ENCODE data around the gene CDC42BPB. TPM values are rescaled to one million over a fixed set of nuclear protein-coding genes. Genes with fewer than 3 reads are reported as not detected.

Gene CDC42BPB
- total RNA-seq, 2 experiments from 2014 or later, result 2.5 to 3.2 TPM

GRCh38 chr14:102984336-102985102, 72.8 kb downstream of the CDC42BPB start:
- Mint-ChIP-seq H3K27ac (no peak overlapping the region), H3K27me3 (ENCODE audit: low read depth) (no peaks in the 10 kb centered on the region), H3K36me3 (ENCODE audit: low read depth) (peaks cover 25% of the 10 kb centered on the region), H3K9me3 (peaks cover 21% of the 10 kb centered on the region), H3K4me1 (ENCODE audit: low read depth) (no peaks in the 10 kb centered on the region), H3K4me3 (no peak overlapping the region)
- no peak for DNase-seq
- CTCF ChIA-PET, result no interaction called here
- intact Hi-C loops (cut with micrococcal nuclease), result no loop called here

DNA sequence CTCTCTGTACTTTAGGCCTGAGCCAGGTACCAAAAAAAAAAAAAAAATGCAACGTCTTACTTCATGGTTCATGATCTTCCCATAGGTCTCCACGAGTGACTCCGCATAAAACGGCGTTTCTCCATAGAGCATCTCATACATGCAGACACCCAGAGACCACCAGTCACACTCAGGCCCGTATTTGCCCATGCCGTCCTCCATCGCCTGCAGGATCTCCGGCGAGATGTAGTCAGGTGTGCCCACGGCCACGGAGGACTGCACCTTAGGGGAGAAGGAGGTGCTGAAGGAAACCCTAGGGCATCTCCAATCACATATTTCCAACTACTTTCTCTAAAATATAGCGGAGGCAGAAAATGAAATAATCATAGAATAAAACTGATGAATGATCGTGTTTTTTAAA, 73.9 kb downstream of the CDC42BPB start:
- DNase-seq, result no peak
- no peak overlapping the region for H3K4me3 Mint-ChIP-seq
- H3K27ac Mint-ChIP-seq, result no peak overlapping the region
- CTCF ChIA-PET, result no interaction called here
- no peaks in the 10 kb centered on the region for H3K4me1 Mint-ChIP-seq (ENCODE audit: low read depth)
- H3K9me3 Mint-ChIP-seq, result peaks cover 15% of the 10 kb centered on the region
- peaks cover 23% of the 10 kb centered on the region for H3K36me3 Mint-ChIP-seq (ENCODE audit: low read depth)
- intact Hi-C loops (cut with micrococcal nuclease), result no loop called here
- no peaks in the 10 kb centered on the region for H3K27me3 Mint-ChIP-seq (ENCODE audit: low read depth)

DNA sequence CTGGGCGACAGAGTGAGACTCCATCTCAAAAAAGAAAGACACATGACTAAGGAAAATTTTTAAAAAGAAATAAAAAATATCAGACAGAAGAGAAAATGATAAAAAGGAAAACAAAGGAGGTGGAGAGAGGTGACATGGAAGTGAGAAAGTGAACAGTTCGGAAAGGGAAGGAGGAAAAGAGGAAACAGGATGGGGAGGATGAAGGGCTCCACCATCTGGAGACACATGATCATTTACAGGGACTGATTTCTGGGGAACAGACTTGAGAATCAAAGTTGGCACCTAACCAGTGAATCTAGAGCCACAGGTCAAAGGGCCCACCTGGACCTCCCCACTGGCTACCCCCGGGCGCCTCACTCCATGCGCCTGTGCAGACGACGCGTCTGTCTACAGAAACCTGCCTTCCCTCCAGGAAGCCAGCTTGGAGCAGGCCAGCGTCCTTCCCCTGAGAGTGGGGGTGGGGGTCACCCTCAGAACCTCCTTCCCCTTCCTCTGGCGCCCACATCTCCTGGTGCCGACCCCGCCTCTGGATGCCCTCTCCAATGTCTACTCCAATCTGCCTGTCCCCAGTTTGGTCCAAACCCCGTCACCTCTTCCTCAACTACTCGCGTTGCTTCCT, 74.4 kb downstream of the CDC42BPB start:
- Mint-ChIP-seq H3K36me3 (ENCODE audit: low read depth) (peaks cover 18% of the 10 kb centered on the region), H3K27ac (no peak overlapping the region), H3K9me3 (peaks cover 11% of the 10 kb centered on the region), H3K27me3 (ENCODE audit: low read depth) (no peaks in the 10 kb centered on the region), H3K4me1 (ENCODE audit: low read depth) (no peaks in the 10 kb centered on the region), H3K4me3 (no peak overlapping the region)
- CTCF ChIA-PET, result no interaction called here
- intact Hi-C loops (cut with micrococcal nuclease), result no loop called here
- DNase-seq, result no peak

GRCh38 chr14:102980409-102980810, 76.9 kb downstream of the CDC42BPB start:
- intact Hi-C loops (cut with micrococcal nuclease), result no loop called here
- Mint-ChIP-seq H3K27ac (no peak overlapping the region), H3K9me3 (no peaks in the 10 kb centered on the region), H3K4me3 (no peak overlapping the region), H3K36me3 (ENCODE audit: low read depth) (no peaks in the 10 kb centered on the region), H3K4me1 (ENCODE audit: low read depth) (no peaks in the 10 kb centered on the region), H3K27me3 (ENCODE audit: low read depth) (no peaks in the 10 kb centered on the region)
- CTCF ChIA-PET, result no interaction called here
- DNase-seq, result no peak

DNA sequence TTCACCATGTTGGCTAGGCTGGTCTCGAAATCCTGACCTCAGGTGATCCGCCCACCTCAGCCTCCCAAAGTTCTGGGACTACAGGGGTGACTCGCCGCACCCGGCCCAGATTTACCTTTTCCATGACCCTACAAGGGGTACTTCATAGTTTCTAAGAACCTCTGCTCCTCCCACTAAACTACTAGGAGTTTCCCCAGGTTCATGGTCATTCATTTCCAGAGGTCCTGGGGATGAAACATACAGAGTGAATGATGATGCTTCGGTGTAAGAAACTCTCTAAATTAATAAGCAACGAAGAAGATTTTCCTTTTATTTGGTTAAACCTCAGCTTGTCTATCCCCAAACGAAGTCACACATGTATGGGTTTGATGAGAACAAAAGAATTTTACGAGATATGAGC, 77.9 kb downstream of the CDC42BPB start:
- Mint-ChIP-seq H3K27ac (no peak overlapping the region), H3K36me3 (ENCODE audit: low read depth) (no peaks in the 10 kb centered on the region), H3K4me1 (ENCODE audit: low read depth) (no peaks in the 10 kb centered on the region), H3K9me3 (no peaks in the 10 kb centered on the region), H3K4me3 (no peak overlapping the region), H3K27me3 (ENCODE audit: low read depth) (no peaks in the 10 kb centered on the region)
- DNase-seq, result no peak
- intact Hi-C loops (cut with micrococcal nuclease), result no loop called here
- CTCF ChIA-PET, result no interaction called here

DNA sequence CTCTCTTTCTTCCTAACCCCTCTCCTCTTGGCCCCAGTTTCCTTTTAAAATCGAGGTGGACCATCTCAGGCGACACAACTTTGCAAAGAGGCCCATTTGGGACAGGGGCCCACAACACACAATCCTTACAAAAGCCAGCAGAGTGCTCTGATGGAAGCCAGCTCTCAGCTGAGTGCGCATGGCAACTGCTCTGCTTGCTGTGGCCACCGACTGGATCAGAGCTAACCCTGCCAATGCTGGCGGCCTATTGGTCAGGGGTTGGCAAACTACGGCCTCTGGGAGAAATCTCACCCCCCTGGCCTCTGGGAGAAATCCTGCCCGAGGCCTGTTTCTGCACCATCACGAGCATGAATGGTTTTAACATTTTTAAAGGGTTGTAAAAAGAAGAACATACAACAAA, 79.9 kb downstream of the CDC42BPB start:
- no peaks in the 10 kb centered on the region for H3K36me3 Mint-ChIP-seq (ENCODE audit: low read depth)
- no peak overlapping the region for H3K4me3 Mint-ChIP-seq
- intact Hi-C loops (cut with micrococcal nuclease), result no loop called here
- DNase-seq, result no peak
- no peaks in the 10 kb centered on the region for H3K9me3 Mint-ChIP-seq
- no peaks in the 10 kb centered on the region for H3K4me1 Mint-ChIP-seq (ENCODE audit: low read depth)
- no peak overlapping the region for H3K27ac Mint-ChIP-seq
- CTCF ChIA-PET, result no interaction called here
- H3K27me3 Mint-ChIP-seq (ENCODE audit: low read depth), result no peaks in the 10 kb centered on the region

GRCh38 chr14:102975662-102976061, 81.7 kb downstream of the CDC42BPB start:
- H3K4me1 Mint-ChIP-seq (ENCODE audit: low read depth), result no peaks in the 10 kb centered on the region

GRCh38 chr14:102973706-102974285, 83.6 kb downstream of the CDC42BPB start:
- CTCF ChIA-PET, result interaction anchor here (0.6 to 0.7 kb wide), 3 partner anchors 16 to 303 kb away, joined by 3 to 4 read pairs (median 4); no protein-coding TSS in a partner anchor
- no peaks in the 10 kb centered on the region for H3K4me1 Mint-ChIP-seq (ENCODE audit: low read depth)
- H3K9me3 Mint-ChIP-seq, result no peaks in the 10 kb centered on the region
- DNase-seq, result no peak
- H3K36me3 Mint-ChIP-seq (ENCODE audit: low read depth), result no peaks in the 10 kb centered on the region
- no peak overlapping the region for H3K27ac Mint-ChIP-seq
- no peaks in the 10 kb centered on the region for H3K27me3 Mint-ChIP-seq (ENCODE audit: low read depth)
- H3K4me3 Mint-ChIP-seq, result no peak overlapping the region
- intact Hi-C loops (cut with micrococcal nuclease), result no loop called here

More at GRCh38 chr14:102975662-102976061, 81.7 kb downstream of the CDC42BPB start:
- CTCF ChIA-PET, result interaction anchor here (0.6 to 2.1 kb wide), 2 partner anchors 16 to 281 kb away, joined by 4 to 10 read pairs; no protein-coding TSS in a partner anchor
- DNase-seq, result no peak
- Mint-ChIP-seq H3K27me3 (ENCODE audit: low read depth) (no peaks in the 10 kb centered on the region), H3K27ac (no peak overlapping the region), H3K9me3 (no peaks in the 10 kb centered on the region), H3K36me3 (ENCODE audit: low read depth) (no peaks in the 10 kb centered on the region), H3K4me3 (no peak overlapping the region)
- intact Hi-C loops (cut with micrococcal nuclease), result no loop called here

DNA sequence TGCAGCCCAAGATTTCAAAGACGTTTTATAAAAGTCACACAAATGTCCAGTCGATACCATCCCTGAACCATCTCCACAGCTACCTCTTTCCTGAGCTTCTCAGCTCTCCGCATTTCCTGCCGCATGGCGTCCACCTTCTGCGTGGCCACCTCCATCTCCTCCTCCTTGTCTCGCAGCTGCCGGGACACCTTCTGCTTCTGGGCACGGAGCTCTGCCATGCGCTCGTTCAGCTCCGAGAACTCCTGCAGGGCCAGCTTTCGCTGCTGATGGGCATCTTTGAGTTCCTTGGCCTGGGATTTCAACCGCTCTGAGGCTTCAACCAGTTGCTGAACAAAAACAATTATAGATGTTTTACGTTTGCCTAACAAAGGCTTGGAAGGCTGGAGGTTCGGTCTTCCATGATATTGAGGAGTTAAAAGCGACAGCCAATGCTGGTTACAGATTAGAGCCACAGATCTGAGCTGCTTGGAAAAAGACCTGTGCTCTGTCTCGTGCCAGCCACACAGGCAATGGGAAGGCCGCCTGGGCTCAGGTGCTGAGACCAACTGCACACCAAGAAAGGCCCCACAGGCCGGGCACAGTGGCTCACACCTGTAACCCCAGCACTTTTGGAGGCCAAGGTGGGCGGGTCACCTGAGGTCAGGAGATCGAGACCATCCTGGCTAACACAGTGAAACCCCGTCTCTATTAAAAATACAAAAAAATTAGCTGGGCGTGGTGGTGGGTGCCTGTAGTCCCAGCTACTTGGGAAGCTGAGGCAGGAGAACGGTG, 85.3 kb downstream of the CDC42BPB start:
- intact Hi-C loops (cut with micrococcal nuclease), result no loop called here
- H3K4me3 Mint-ChIP-seq, result no peak overlapping the region
- no peaks in the 10 kb centered on the region for H3K36me3 Mint-ChIP-seq (ENCODE audit: low read depth)

GRCh38 chr14:102971314-102971713, 86.0 kb downstream of the CDC42BPB start:
- H3K27ac Mint-ChIP-seq, result no peak overlapping the region
- CTCF ChIA-PET, result no interaction called here
- intact Hi-C loops (cut with micrococcal nuclease), result no loop called here
- no peaks in the 10 kb centered on the region for H3K9me3 Mint-ChIP-seq
- no peaks in the 10 kb centered on the region for H3K4me1 Mint-ChIP-seq (ENCODE audit: low read depth)
- DNase-seq, result no peak
- H3K36me3 Mint-ChIP-seq (ENCODE audit: low read depth), result no peaks in the 10 kb centered on the region
- no peaks in the 10 kb centered on the region for H3K27me3 Mint-ChIP-seq (ENCODE audit: low read depth)
- no peak overlapping the region for H3K4me3 Mint-ChIP-seq

More for the DNA sequence above, 85.3 kb downstream of the CDC42BPB start:
- Mint-ChIP-seq H3K9me3 (no peaks in the 10 kb centered on the region), H3K4me1 (ENCODE audit: low read depth) (no peaks in the 10 kb centered on the region), H3K27me3 (ENCODE audit: low read depth) (no peaks in the 10 kb centered on the region), H3K27ac (no peak overlapping the region)
- no peak for DNase-seq
- CTCF ChIA-PET, result no interaction called here

GRCh38 chr14:102970496-102970895, 86.9 kb downstream of the CDC42BPB start:
- H3K36me3 Mint-ChIP-seq (ENCODE audit: low read depth), result no peaks in the 10 kb centered on the region
- no peak overlapping the region for H3K4me3 Mint-ChIP-seq
- no peaks in the 10 kb centered on the region for H3K27me3 Mint-ChIP-seq (ENCODE audit: low read depth)
- no peak overlapping the region for H3K27ac Mint-ChIP-seq
- no peaks in the 10 kb centered on the region for H3K4me1 Mint-ChIP-seq (ENCODE audit: low read depth)
- intact Hi-C loops (cut with micrococcal nuclease), result no loop called here
- CTCF ChIA-PET, result no interaction called here
- no peaks in the 10 kb centered on the region for H3K9me3 Mint-ChIP-seq
- no peak for DNase-seq

GRCh38 chr14:102969901-102970300, 87.4 kb downstream of the CDC42BPB start:
- DNase-seq, result no peak
- intact Hi-C loops (cut with micrococcal nuclease), result no loop called here
- Mint-ChIP-seq H3K4me3 (no peak overlapping the region), H3K36me3 (ENCODE audit: low read depth) (no peaks in the 10 kb centered on the region), H3K27ac (no peak overlapping the region), H3K27me3 (ENCODE audit: low read depth) (no peaks in the 10 kb centered on the region), H3K4me1 (ENCODE audit: low read depth) (no peaks in the 10 kb centered on the region), H3K9me3 (no peaks in the 10 kb centered on the region)
- CTCF ChIA-PET, result no interaction called here
